Measurements from ENCODE around the gene ATP9B. TPM values are rescaled to one million over a fixed set of nuclear protein-coding genes. Genes with fewer than 3 reads are reported as not detected.

The ATP9B gene
- total RNA-seq, 1 experiment from 2014 or later: 17.8 TPM

DNA sequence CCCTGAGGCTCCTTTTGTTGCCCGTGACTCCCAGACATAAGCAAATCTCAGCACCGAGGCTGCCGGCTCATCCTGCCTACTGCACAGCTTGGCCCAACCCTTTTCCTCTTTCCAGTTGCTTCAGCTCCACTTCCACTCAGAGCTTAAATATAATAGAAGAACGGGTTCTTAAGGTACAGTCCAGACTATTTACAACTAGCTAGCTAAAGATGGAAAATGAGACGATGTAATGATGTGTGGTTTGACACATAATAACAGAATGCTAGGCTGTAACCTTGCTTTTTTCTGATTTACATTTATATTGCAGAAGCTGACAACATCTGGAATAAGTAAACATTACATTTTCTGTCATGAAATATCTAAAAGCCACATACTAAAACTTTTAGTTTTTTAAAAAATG, 26.9 kb upstream of the ATP9B start:
- DNase-seq (ENCODE audit: low read depth, low spot score): no peak
- no peak overlapping the region for H3K9ac ChIP-seq (ENCODE audit: low read length)
- intact Hi-C loops (cut with micrococcal nuclease): no loop called here
- H3K36me3 ChIP-seq (ENCODE audit: control insufficient read depth in 1 of 2, insufficient read depth in 2 of 2, low read length in 2 of 2): no peaks in the 10 kb centered on the region
- ATAC-seq: no peak
- H3K9me2 ChIP-seq (ENCODE audit: insufficient read depth): no peaks in the 10 kb centered on the region
- TF ChIP-seq POLR2AphosphoS5 (IDR thresholded peaks at IDR 0.05; ENCODE audit: low read depth, low read length) (no peak), EZH2phosphoT487 (IDR thresholded peaks at IDR 0.05; ENCODE audit: borderline replicate concordance) (no peak), SRF (IDR thresholded peaks at IDR 0.05; ENCODE audit: low read depth) (no peak), EGR1 (IDR thresholded peaks at IDR 0.05; ENCODE audit: low read depth) (no peak), SP1 (IDR thresholded peaks at IDR 0.05; ENCODE audit: low read depth) (no peak), ELF1 (IDR thresholded peaks at IDR 0.05; ENCODE audit: borderline replicate concordance, low read depth) (no peak), ZFX (IDR thresholded peaks at IDR 0.05) (no peak)
- TF ChIP-seq, protein P1, sequence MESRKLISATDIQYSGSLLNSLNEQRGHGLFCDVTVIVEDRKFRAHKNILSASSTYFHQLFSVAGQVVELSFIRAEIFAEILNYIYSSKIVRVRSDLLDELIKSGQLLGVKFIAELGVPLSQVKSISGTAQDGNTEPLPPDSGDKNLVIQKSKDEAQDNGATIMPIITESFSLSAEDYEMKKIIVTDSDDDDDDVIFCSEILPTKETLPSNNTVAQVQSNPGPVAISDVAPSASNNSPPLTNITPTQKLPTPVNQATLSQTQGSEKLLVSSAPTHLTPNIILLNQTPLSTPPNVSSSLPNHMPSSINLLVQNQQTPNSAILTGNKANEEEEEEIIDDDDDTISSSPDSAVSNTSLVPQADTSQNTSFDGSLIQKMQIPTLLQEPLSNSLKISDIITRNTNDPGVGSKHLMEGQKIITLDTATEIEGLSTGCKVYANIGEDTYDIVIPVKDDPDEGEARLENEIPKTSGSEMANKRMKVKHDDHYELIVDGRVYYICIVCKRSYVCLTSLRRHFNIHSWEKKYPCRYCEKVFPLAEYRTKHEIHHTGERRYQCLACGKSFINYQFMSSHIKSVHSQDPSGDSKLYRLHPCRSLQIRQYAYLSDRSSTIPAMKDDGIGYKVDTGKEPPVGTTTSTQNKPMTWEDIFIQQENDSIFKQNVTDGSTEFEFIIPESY (IDR thresholded peaks at IDR 0.05; ENCODE audit: extremely low read depth, insufficient replicate concordance, low read length): no peak
- TF ChIP-seq, protein P2, sequence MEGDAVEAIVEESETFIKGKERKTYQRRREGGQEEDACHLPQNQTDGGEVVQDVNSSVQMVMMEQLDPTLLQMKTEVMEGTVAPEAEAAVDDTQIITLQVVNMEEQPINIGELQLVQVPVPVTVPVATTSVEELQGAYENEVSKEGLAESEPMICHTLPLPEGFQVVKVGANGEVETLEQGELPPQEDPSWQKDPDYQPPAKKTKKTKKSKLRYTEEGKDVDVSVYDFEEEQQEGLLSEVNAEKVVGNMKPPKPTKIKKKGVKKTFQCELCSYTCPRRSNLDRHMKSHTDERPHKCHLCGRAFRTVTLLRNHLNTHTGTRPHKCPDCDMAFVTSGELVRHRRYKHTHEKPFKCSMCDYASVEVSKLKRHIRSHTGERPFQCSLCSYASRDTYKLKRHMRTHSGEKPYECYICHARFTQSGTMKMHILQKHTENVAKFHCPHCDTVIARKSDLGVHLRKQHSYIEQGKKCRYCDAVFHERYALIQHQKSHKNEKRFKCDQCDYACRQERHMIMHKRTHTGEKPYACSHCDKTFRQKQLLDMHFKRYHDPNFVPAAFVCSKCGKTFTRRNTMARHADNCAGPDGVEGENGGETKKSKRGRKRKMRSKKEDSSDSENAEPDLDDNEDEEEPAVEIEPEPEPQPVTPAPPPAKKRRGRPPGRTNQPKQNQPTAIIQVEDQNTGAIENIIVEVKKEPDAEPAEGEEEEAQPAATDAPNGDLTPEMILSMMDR (IDR thresholded peaks at IDR 0.05 in 2 of 3, conservative IDR thresholded peaks at IDR 0.05 in 1 of 3; ENCODE audit: borderline replicate concordance in 1 of 3, insufficient read depth in 1 of 3, low read depth in 2 of 3, low read length in 2 of 3): no peak
- TF ChIP-seq, protein P3, sequence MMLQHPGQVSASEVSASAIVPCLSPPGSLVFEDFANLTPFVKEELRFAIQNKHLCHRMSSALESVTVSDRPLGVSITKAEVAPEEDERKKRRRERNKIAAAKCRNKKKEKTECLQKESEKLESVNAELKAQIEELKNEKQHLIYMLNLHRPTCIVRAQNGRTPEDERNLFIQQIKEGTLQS (IDR thresholded peaks at IDR 0.05): no peak
- no peaks in the 10 kb centered on the region for H3K4me1 ChIP-seq (ENCODE audit: control insufficient read depth in 1 of 2, insufficient read depth in 2 of 2, low read length in 2 of 2)
- no peaks in the 10 kb centered on the region for H3K27me3 ChIP-seq (ENCODE audit: insufficient read depth, low read length)
- H3K9me3 ChIP-seq (ENCODE audit: control insufficient read depth in 1 of 2, insufficient read depth in 1 of 2, low read depth in 1 of 2, low read length in 2 of 2): no peaks in the 10 kb centered on the region; a peak in 1 of 4 replicates
- H3K79me2 ChIP-seq (ENCODE audit: insufficient read depth, low read length): no peaks in the 10 kb centered on the region
- no peak overlapping the region for H2AFZ ChIP-seq (ENCODE audit: low read depth, low read length, poor library complexity, severe bottlenecking)
- no peak overlapping the region for H3K27ac ChIP-seq (ENCODE audit: low read depth, low read length)
- no TSS peak for BruUV-seq (replicated peaks)
- H4K20me1 ChIP-seq (ENCODE audit: insufficient read depth): no peaks in the 10 kb centered on the region
- H3K4me3 ChIP-seq (replicated peaks in 1 of 2; ENCODE audit: low read depth in 1 of 2, low read length in 2 of 2): no peak overlapping the region
- POLR2A ChIA-PET: no interaction called here
- CTCF ChIA-PET: no interaction called here
- RAD21 ChIA-PET (ENCODE audit: low non-redundant PET in 1 of 2, low total read pairs in 2 of 2, uncharacterized antibody in 2 of 2, unreplicated experiment in 2 of 2): no interaction called here
- H3K4me2 ChIP-seq (ENCODE audit: low read length): no peak overlapping the region

Measured in HCT116 (cell line).